Endothelial cell of umbilical vein (primary cell): ENCODE data around the gene CIITA. TPM values are rescaled to one million over a fixed set of nuclear protein-coding genes. Genes with fewer than 3 reads are reported as not detected.
"Not testable (repeated sequence)": the region's sequence is repeated elsewhere in the genome, so short reads cannot be mapped to it uniquely, and the experiment has no call there.

Source experiments
- BruUV-seq: library from RNA; stranded (reverse); fragments of 400-500 nt; replicated peaks from 2 replicates; lab custom pipeline; 2021; lab: Mats Ljungman, UMichigan
- CTCF ChIA-PET: fragments of 300-600, 350-600 bp; sonication (Branson Sonifier 250); formaldehyde crosslinking; loops from one replicate; lab custom pipeline; 2021; ENCODE audit warnings: antibody characterized with exemption, inconsistent platforms; lab: Charles Lee
- POLR2A ChIA-PET: fragments of 300-600, 350-600 bp; sonication (Branson Sonifier 250); formaldehyde crosslinking; loops from one replicate; lab custom pipeline; 2021; ENCODE audit warnings: antibody characterized with exemption, inconsistent platforms; lab: Charles Lee
- DNase-seq: peaks from one replicate; pipeline ENCODE4 v3.0.0-alpha.2; 2011; ENCODE audit warnings: low read depth, low spot score
- FAIRE-seq: peaks from 2 replicates; lab custom pipeline; 2011; peaks lifted over from hg19 to GRCh38; lab: Jason Lieb, UNC
- H2AFZ ChIP-seq: 2 replicates; pipeline ENCODE4 v1.6.0; 2012; ENCODE audit warnings: low read depth, low read length, control low read depth, inconsistent platforms
- H3K27ac ChIP-seq: 2 replicates; pipeline ENCODE4 v1.5.1; 2011; ENCODE audit warnings: low read depth, mild to moderate bottlenecking, control low read depth, low read length, moderate library complexity; ENCODE audit not compliant: insufficient read depth
- H3K27me3 ChIP-seq, 2 experiments: 2 replicates each; pipeline versions ENCODE4 v1.6.0 to v1.6.1; 2011; ENCODE audit warnings: low read length in 2 of 2, mixed read lengths in 1 of 2; ENCODE audit not compliant: control insufficient read depth in 2 of 2, insufficient read depth in 2 of 2
- H3K36me3 ChIP-seq, 2 experiments: 2 replicates in 1 of 2; 3 replicates in 1 of 2; pipeline ENCODE4 v1.5.1; 2011; ENCODE audit warnings: low read length in 2 of 2, mild to moderate bottlenecking in 1 of 2, moderate library complexity in 1 of 2; ENCODE audit not compliant: control insufficient read depth in 2 of 2, insufficient read depth in 2 of 2; ENCODE audit errors: extremely low read depth in 1 of 2
- H3K4me1 ChIP-seq: 3 replicates; pipeline ENCODE4 v1.5.1; 2011; ENCODE audit warnings: mild to moderate bottlenecking, low read length; ENCODE audit not compliant: control insufficient read depth, insufficient read depth; ENCODE audit errors: extremely low read depth
- H3K4me2 ChIP-seq: 2 replicates; pipeline ENCODE4 v1.6.1; 2011; ENCODE audit warnings: low read length, control low read depth, mixed read lengths; ENCODE audit not compliant: insufficient read depth
- H3K4me3 ChIP-seq, 3 experiments: fragments of 200-600 bp in 1 of 3; sonication (generic), shearing (Covaris generic) in 1 of 3; replicated peaks in 1 of 3; 2 replicates each; pipeline ENCODE4 v1.5.1; 2011 to 2016; ENCODE audit warnings: control low read depth in 3 of 3, low read length in 3 of 3, mild to moderate bottlenecking in 2 of 3, inconsistent platforms in 1 of 3, low read depth in 1 of 3, moderate library complexity in 1 of 3; ENCODE audit not compliant: insufficient read depth in 1 of 3
- H3K79me2 ChIP-seq: 2 replicates; pipeline ENCODE4 v1.6.0; 2012; ENCODE audit warnings: low read length, inconsistent platforms; ENCODE audit not compliant: control insufficient read depth, insufficient read depth
- H3K9ac ChIP-seq: replicated peaks from 2 replicates; pipeline ENCODE3; 2011; ENCODE audit warnings: low read length, control low read depth; ENCODE audit not compliant: insufficient read depth; ENCODE audit errors: extremely low read depth
- H3K9me1 ChIP-seq: replicated peaks from 3 replicates; pipeline ENCODE4 v1.6.0; 2011; ENCODE audit warnings: mild to moderate bottlenecking, low read length; ENCODE audit not compliant: control insufficient read depth, insufficient read depth; ENCODE audit errors: extremely low read depth
- H3K9me3 ChIP-seq: replicated peaks from 2 replicates; pipeline ENCODE4 v1.5.1; 2012; ENCODE audit warnings: low read length, inconsistent platforms; ENCODE audit not compliant: control insufficient read depth, insufficient read depth
- H4K20me1 ChIP-seq: replicated peaks from 2 replicates; pipeline ENCODE3; 2011; ENCODE audit warnings: mild to moderate bottlenecking, low read length; ENCODE audit not compliant: control insufficient read depth, insufficient read depth; ENCODE audit errors: extremely low read depth
- CTCF ChIP-seq, 2 donors: IDR thresholded peaks; 1 replicate in 1 of 2; 2 replicates in 1 of 2; pipeline ENCODE4 v1.5.1; 2011; ENCODE audit warnings: low read length in 2 of 2, mild to moderate bottlenecking in 2 of 2, moderate library complexity in 2 of 2, control low read depth in 1 of 2, inconsistent platforms in 1 of 2, low read depth in 1 of 2; ENCODE audit not compliant: insufficient read depth in 1 of 2; ENCODE audit errors: extremely low read depth in 1 of 2
- EZH2 ChIP-seq: IDR thresholded peaks from 2 replicates; pipeline ENCODE4 v1.6.1; 2012; ENCODE audit warnings: borderline replicate concordance, low read depth, mild to moderate bottlenecking, moderate library complexity, low read length, inconsistent platforms; ENCODE audit not compliant: severe bottlenecking
- FOS ChIP-seq: IDR thresholded peaks from 2 replicates; pipeline ENCODE4 v1.6.1; 2011; ENCODE audit warnings: mild to moderate bottlenecking, low read length, moderate library complexity, borderline replicate concordance; ENCODE audit not compliant: insufficient read depth
- GATA2 ChIP-seq: IDR thresholded peaks from 2 replicates; pipeline ENCODE4 v1.7.0; 2011; ENCODE audit warnings: low read depth, mild to moderate bottlenecking, moderate library complexity, mixed read lengths, low read length; ENCODE audit not compliant: insufficient read length, insufficient read depth
- JUN ChIP-seq: IDR thresholded peaks from 2 replicates; pipeline ENCODE4 v1.6.1; 2011; ENCODE audit warnings: borderline replicate concordance, low read depth; ENCODE audit not compliant: insufficient read length, insufficient read depth
- MAX ChIP-seq: IDR thresholded peaks from 2 replicates; pipeline ENCODE4 v1.6.1; 2011; ENCODE audit not compliant: insufficient read depth, insufficient read length
- MYC ChIP-seq: IDR thresholded peaks from one replicate; pipeline ENCODE4 v1.6.1; 2011; ENCODE audit warnings: mild to moderate bottlenecking, low read depth, low read length
- POLR2A ChIP-seq: IDR thresholded peaks from 2 replicates; pipeline ENCODE4 v1.6.1; 2012; ENCODE audit warnings: low read depth, mild to moderate bottlenecking, control low read depth, low read length
- dilution Hi-C: fragments of 300-500 bp; cut with MboI; formaldehyde crosslinking; loops from one replicate; pipeline ENCODE4 v1.15.0; 2019; ENCODE audit warnings: low sequenced_read_pairs; ENCODE audit not compliant: extremely low pct_ligation_motif_present
- intact Hi-C: fragments of 100-400 bp; cut with micrococcal nuclease; formaldehyde crosslinking; loops from one replicate; pipeline ENCODE4 v1.10.0; 2022
- polyA plus RNA-seq, 4 experiments: library from polyadenylated mRNA; depleted of rRNA in 3 of 4; stranded (reverse) in 3 of 4; unstranded in 1 of 4; fragments of >200 nt; gene quantifications; 2 replicates each; pipeline versions ENCODE4 v1.2.1 to v1.2.3, GENCODE V29; 2011 to 2012; ENCODE audit warnings: missing spikeins in 1 of 4
- total RNA-seq: library from RNA; stranded (reverse); gene quantifications from 2 replicates; pipeline ENCODE4 v1.2.3, GENCODE V29; 2021

The CIITA gene
- total and polyA plus RNA-seq, 2 donors (not counting 3 experiments of a cell fraction or from before 2014, with no cell fraction given): not detected

- no TSS peak for BruUV-seq
- H3K4me3 ChIP-seq: no peak overlapping the region
- H3K79me2 ChIP-seq: no peaks in the 10 kb centered on the region
- DNase-seq: no peak
- no peak for FAIRE-seq
- ChIA-PET POLR2A (no interaction called here), CTCF (no interaction called here)
- H3K9ac ChIP-seq: no peak overlapping the region
- H3K4me1 ChIP-seq: no peaks in the 10 kb centered on the region
- peaks cover 0 to 7% of the 10 kb centered on the region in 2 experiments for H3K36me3 ChIP-seq
- intact Hi-C loops: no loop called here
- no peaks in the 10 kb centered on the region for H3K9me3 ChIP-seq
- no peak for TF ChIP-seq EZH2
- no peak for TF ChIP-seq CTCF (IDR thresholded peaks at IDR 0.05; ENCODE audit: extremely low read depth in 1 of 2, insufficient read depth in 1 of 2, low read depth in 1 of 2, low read length in 2 of 2)
- TF ChIP-seq FOS: no peak
- no peak for TF ChIP-seq POLR2A
- no peak for TF ChIP-seq MYC
- TF ChIP-seq GATA2: no peak
- no peak for TF ChIP-seq MAX
- TF ChIP-seq JUN: no peak
- no peak overlapping the region for H3K27ac ChIP-seq
- H3K4me2 ChIP-seq: no peak overlapping the region
- H2AFZ ChIP-seq: no peak overlapping the region
- H3K27me3 ChIP-seq: no peaks in the 10 kb centered on the region
- H4K20me1 ChIP-seq: no peaks in the 10 kb centered on the region
- no peaks in the 10 kb centered on the region for H3K9me1 ChIP-seq
- dilution Hi-C loops: no loop called here
These were observed 46.7 kb downstream of the CIITA start for GRCh38 chr16:10923650-10924214.

- H3K4me3 ChIP-seq, POLR2A ChIA-PET, H4K20me1 ChIP-seq, H3K79me2 ChIP-seq, CTCF ChIA-PET, BruUV-seq, H3K27ac ChIP-seq, H3K9ac ChIP-seq, dilution Hi-C loops, H3K4me2 ChIP-seq, DNase-seq, intact Hi-C loops, H3K27me3 ChIP-seq, H3K9me1 ChIP-seq, H2AFZ ChIP-seq, H3K4me1 ChIP-seq, FAIRE-seq, H3K9me3 ChIP-seq: not testable (repeated sequence)
- H3K36me3 ChIP-seq: peaks cover 0 to 13% of the 10 kb centered on the region in 2 experiments
These were observed 48.3 kb downstream of the CIITA start for GRCh38 chr16:10925285-10925684.
